HCEC 1CT (cell line): ENCODE measurements around the gene MAD2L1BP.
A peak's percentile ranks its signal among the peaks of the same experiment; 100 is the strongest.
"Not testable (repeated sequence)": the region's sequence is repeated elsewhere in the genome, so short reads cannot be mapped to it uniquely, and the experiment has no call there.

Experiments used
- DNase-seq: peaks from one replicate; pipeline ENCODE4 v3.0.0-alpha.2; 2017

The MAD2L1BP gene

GRCh38 chr6:43635387-43636307, at the start of gene MAD2L1BP:
MAD2L1BP (plus strand) TSS chr6:43635840; CDS start chr6:43635876, 36 bp downstream.
- peak; percentile 72 for DNase-seq

GRCh38 chr6:43588194-43588593, 47.4 kb upstream of the MAD2L1BP start:
- no peak for DNase-seq

- DNase-seq = not testable (repeated sequence)
Observed at GRCh38 chr6:43589564-43589963, 46.1 kb upstream of the MAD2L1BP start.

- DNase-seq = no peak
Observed at GRCh38 chr6:43593938-43594337, 41.7 kb upstream of the MAD2L1BP start.

GRCh38 chr6:43600595-43600994, 35.0 kb upstream of the MAD2L1BP start:
- DNase-seq = no peak

- peak; percentile 88 for DNase-seq
Observed at GRCh38 chr6:43604174-43604573, 31.5 kb upstream of the MAD2L1BP start.

GRCh38 chr6:43606019-43606418, 29.6 kb upstream of the MAD2L1BP start:
- no peak for DNase-seq

- DNase-seq = peak; percentile 59
Observed at GRCh38 chr6:43608310-43608763, 27.3 kb upstream of the MAD2L1BP start.

GRCh38 chr6:43608807-43609206, 26.8 kb upstream of the MAD2L1BP start:
- no peak for DNase-seq

GRCh38 chr6:43609402-43609801, 26.2 kb upstream of the MAD2L1BP start:
- no peak for DNase-seq

GRCh38 chr6:43610431-43610830, 25.2 kb upstream of the MAD2L1BP start:
- no peak for DNase-seq

- no peak for DNase-seq
Observed at GRCh38 chr6:43613721-43614395, 21.8 kb upstream of the MAD2L1BP start.

GRCh38 chr6:43614396-43614730, 21.3 kb upstream of the MAD2L1BP start:
- DNase-seq = no peak

GRCh38 chr6:43616725-43617472, 18.7 kb upstream of the MAD2L1BP start:
- no peak for DNase-seq

GRCh38 chr6:43621078-43621835, 14.4 kb upstream of the MAD2L1BP start:
- DNase-seq = no peak

- no peak for DNase-seq
Observed at GRCh38 chr6:43621836-43622180, 13.8 kb upstream of the MAD2L1BP start.

- DNase-seq = no peak
Observed at GRCh38 chr6:43622541-43622940, 13.1 kb upstream of the MAD2L1BP start.

GRCh38 chr6:43623880-43624785, 11.5 kb upstream of the MAD2L1BP start:
- DNase-seq = no peak

- no peak for DNase-seq
Observed at GRCh38 chr6:43624786-43625288, 10.8 kb upstream of the MAD2L1BP start.

- no peak for DNase-seq
Observed at GRCh38 chr6:43625393-43625992, 10.1 kb upstream of the MAD2L1BP start.
